Keratinocyte (primary cell): ENCODE results near the gene MAOA. TPM values are rescaled to one million over a fixed set of nuclear protein-coding genes. Genes with fewer than 3 reads are reported as not detected.

Experiments
- DNase-seq: peaks from one replicate; pipeline ENCODE4 v3.0.0-alpha.2; 2011; ENCODE audit warnings: low read depth, missing footprints, low spot score
- FAIRE-seq: peaks from 2 replicates; lab custom pipeline; 2011; peaks lifted over from hg19 to GRCh38; lab: Jason Lieb, UNC
- H2AFZ ChIP-seq: 2 replicates; pipeline ENCODE4 v1.6.0; 2012; ENCODE audit warnings: low read length, control low read depth, inconsistent platforms; ENCODE audit not compliant: control insufficient read depth
- H3K27ac ChIP-seq: 2 replicates; pipeline ENCODE4 v1.5.1; 2011; ENCODE audit warnings: low read length; ENCODE audit not compliant: control insufficient read depth, insufficient read depth
- H3K27me3 ChIP-seq: 3 replicates; pipeline ENCODE4 v1.6.0; 2011; ENCODE audit warnings: low read length; ENCODE audit not compliant: control insufficient read depth, insufficient read depth; ENCODE audit errors: extremely low read depth
- H3K36me3 ChIP-seq, 2 experiments: 2 replicates in 1 of 2; 3 replicates in 1 of 2; pipeline ENCODE4 v1.5.1; 2011; ENCODE audit warnings: low read length in 2 of 2, mild to moderate bottlenecking in 1 of 2; ENCODE audit not compliant: control insufficient read depth in 2 of 2, insufficient read depth in 2 of 2; ENCODE audit errors: extremely low read depth in 1 of 2
- H3K4me1 ChIP-seq: 3 replicates; pipeline ENCODE4 v1.5.1; 2011; ENCODE audit warnings: low read length; ENCODE audit not compliant: control insufficient read depth, insufficient read depth; ENCODE audit errors: extremely low read depth
- H3K4me2 ChIP-seq: 3 replicates; pipeline ENCODE4 v1.6.0; 2011; ENCODE audit warnings: low read depth, low read length; ENCODE audit not compliant: control insufficient read depth, insufficient read depth; ENCODE audit errors: extremely low read depth
- H3K4me3 ChIP-seq, 3 experiments: fragments of 200-600 bp in 1 of 3; sonication (generic) in 1 of 3; 2 replicates in 2 of 3; 3 replicates in 1 of 3; pipeline ENCODE4 v1.5.1; 2011 to 2016; ENCODE audit warnings: low read length in 3 of 3, mild to moderate bottlenecking in 3 of 3, control low read depth in 2 of 3, inconsistent platforms in 1 of 3, low read depth in 1 of 3, mixed read lengths in 1 of 3, mixed run types in 1 of 3, moderate library complexity in 1 of 3; ENCODE audit not compliant: control insufficient read depth in 2 of 3, insufficient read depth in 2 of 3; ENCODE audit errors: extremely low read depth in 1 of 3
- H3K79me2 ChIP-seq: 2 replicates; pipeline ENCODE4 v1.6.0; 2012; ENCODE audit warnings: low read length; ENCODE audit not compliant: control insufficient read depth, insufficient read depth
- H3K9ac ChIP-seq: 3 replicates; pipeline ENCODE4 v1.6.0; 2011; ENCODE audit warnings: low read length; ENCODE audit not compliant: control insufficient read depth, insufficient read depth; ENCODE audit errors: extremely low read depth
- H3K9me1 ChIP-seq: 3 replicates; pipeline ENCODE4 v1.6.0; 2011; ENCODE audit warnings: low read length; ENCODE audit not compliant: control insufficient read depth, insufficient read depth; ENCODE audit errors: extremely low read depth
- H3K9me3 ChIP-seq: 2 replicates; pipeline ENCODE4 v1.5.1; 2012; ENCODE audit warnings: low read depth, low read length; ENCODE audit not compliant: control insufficient read depth
- H4K20me1 ChIP-seq: 3 replicates; pipeline ENCODE4 v1.6.0; 2011; ENCODE audit warnings: low read length; ENCODE audit not compliant: control insufficient read depth, insufficient read depth; ENCODE audit errors: extremely low read depth
- CTCF ChIP-seq, 3 experiments: IDR thresholded peaks in 1 of 3; conservative IDR thresholded peaks in 1 of 3; optimal IDR thresholded peaks in 1 of 3; 2 replicates in 2 of 3; 3 replicates in 1 of 3; pipeline versions ENCODE3 to v1.5.1; 2011; ENCODE audit warnings: low read length in 3 of 3, mild to moderate bottlenecking in 3 of 3, moderate library complexity in 2 of 3, control low read depth in 1 of 3, inconsistent platforms in 1 of 3; ENCODE audit not compliant: insufficient read depth in 2 of 3; ENCODE audit errors: extremely low read depth in 1 of 3
- EZH2 ChIP-seq: IDR thresholded peaks from one replicate; pipeline ENCODE4 v1.6.1; 2012; ENCODE audit warnings: inconsistent platforms, mild to moderate bottlenecking, low read length, moderate library complexity
- dilution Hi-C: fragments of 300-500 bp; cut with MboI; formaldehyde crosslinking; loops from one replicate; pipeline ENCODE4 v1.7.0; 2020; ENCODE audit warnings: low sequenced_read_pairs; ENCODE audit not compliant: extremely low pct_ligation_motif_present
- polyA plus RNA-seq, 5 experiments: library from polyadenylated mRNA; depleted of rRNA in 3 of 5; stranded (reverse) in 3 of 5; stranded (forward) in 1 of 5; unstranded in 1 of 5; fragments of >200 nt; gene quantifications; 1 replicate in 1 of 5; 2 replicates in 3 of 5; 3 replicates in 1 of 5; pipeline versions ENCODE4 v1.2.1 to v1.2.3, GENCODE V29; 2011 to 2012; ENCODE audit warnings: missing spikeins in 2 of 5, low read depth in 1 of 5, low replicate concordance in 1 of 5

Gene MAOA
- polyA plus RNA-seq, 1 donor (not counting 4 experiments of a cell fraction or from before 2014, with no cell fraction given), result 69.7 TPM

DNA sequence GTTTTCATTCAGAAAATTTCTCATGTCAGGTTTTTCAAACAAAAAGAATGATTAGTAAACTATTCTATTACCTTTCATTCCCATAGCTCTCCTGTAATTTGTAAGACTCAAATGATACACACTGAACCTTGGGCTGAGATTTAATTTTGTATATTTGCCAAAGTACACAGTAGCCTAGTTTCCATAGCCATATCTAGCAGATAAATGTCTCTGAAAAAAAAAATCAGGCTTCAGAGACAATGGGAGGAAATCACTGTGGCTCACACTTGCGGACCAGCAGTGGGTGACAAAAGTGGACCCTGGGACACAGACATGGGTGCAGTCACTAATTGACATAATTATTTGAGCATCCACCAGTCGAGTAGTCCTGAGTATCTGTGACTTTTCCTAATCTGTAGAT, 46.6 kb downstream of the MAOA start:
- peaks cover 2% of the 10 kb centered on the region for H4K20me1 ChIP-seq
- no peaks in the 10 kb centered on the region for H3K9me1 ChIP-seq
- DNase-seq (no peak), FAIRE-seq (no peak)
- dilution Hi-C loops, result no loop called here
- H3K9ac ChIP-seq, result no peak overlapping the region
- no peaks in the 10 kb centered on the region for H3K9me3 ChIP-seq
- no peak overlapping the region for H3K27ac ChIP-seq
- peaks cover 25% of the 10 kb centered on the region for H3K4me1 ChIP-seq
- no peak overlapping the region for H2AFZ ChIP-seq
- H3K4me2 ChIP-seq, result no peak overlapping the region
- H3K27me3 ChIP-seq, result no peaks in the 10 kb centered on the region
- H3K4me3 ChIP-seq, result no peak overlapping the region
- no peaks in the 10 kb centered on the region for H3K79me2 ChIP-seq
- no peak for TF ChIP-seq EZH2
- no peaks in the 10 kb centered on the region for H3K36me3 ChIP-seq

DNA sequence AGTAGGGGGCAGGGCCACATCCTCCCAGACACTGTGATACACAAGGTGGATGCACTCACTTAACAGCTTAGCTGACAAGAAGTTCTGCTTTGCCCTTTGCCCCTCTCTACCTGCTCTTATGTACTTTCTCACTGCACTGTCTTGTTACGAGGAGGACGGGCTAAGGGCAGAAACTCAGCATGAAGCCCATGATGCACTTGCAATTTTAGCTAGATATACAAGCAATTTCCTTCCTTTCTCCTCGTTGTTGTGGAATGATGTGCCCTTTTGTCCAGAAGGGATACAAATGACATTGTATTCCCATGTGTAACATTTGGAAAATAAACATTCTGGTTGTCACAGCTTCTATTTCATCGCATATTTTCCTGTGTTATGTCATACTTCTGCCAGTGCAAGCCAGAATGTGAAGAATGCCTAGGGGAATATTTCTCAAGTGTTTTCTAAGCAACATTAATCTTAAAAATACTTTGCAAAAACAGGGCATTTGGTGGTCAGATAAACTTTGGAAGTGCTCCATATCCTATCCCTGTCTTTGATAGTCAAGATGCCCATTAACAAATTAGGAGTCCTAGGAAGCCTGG, 47.2 kb downstream of the MAOA start:
- H3K9me3 ChIP-seq, result no peaks in the 10 kb centered on the region
- no peak overlapping the region for H3K9ac ChIP-seq
- no peak for TF ChIP-seq CTCF (optimal IDR thresholded peaks at IDR 0.05 in 1 of 3, IDR thresholded peaks at IDR 0.05 in 1 of 3, conservative IDR thresholded peaks at IDR 0.05 in 1 of 3; ENCODE audit: extremely low read depth in 1 of 3, insufficient read depth in 2 of 3, low read length in 3 of 3)
- no peak for TF ChIP-seq EZH2
- dilution Hi-C loops, result no loop called here
- no peaks in the 10 kb centered on the region for H3K27me3 ChIP-seq
- no peaks in the 10 kb centered on the region for H3K9me1 ChIP-seq
- peaks cover 2% of the 10 kb centered on the region for H4K20me1 ChIP-seq
- no peak overlapping the region for H3K4me3 ChIP-seq
- no peak for DNase-seq
- H3K4me1 ChIP-seq, result peaks cover 31% of the 10 kb centered on the region
- FAIRE-seq, result no peak
- no peaks in the 10 kb centered on the region for H3K36me3 ChIP-seq
- H3K79me2 ChIP-seq, result no peaks in the 10 kb centered on the region
- H3K27ac ChIP-seq, result peak overlapping the region; percentile 42
- no peak overlapping the region for H3K4me2 ChIP-seq
- H2AFZ ChIP-seq, result no peak overlapping the region
